Coronary artery (tissue), 2 donors: ENCODE results near the gene LIG1.

ENCODE experiments used
- DNase-seq: peaks from one replicate; pipeline ENCODE4 v3.0.0-alpha.2; 2017; ENCODE audit warnings: low spot score
- H3K27ac ChIP-seq, 2 donors: fragments of 200-600 bp; sonication (generic); one replicate each; pipeline ENCODE4 v1.5.1; 2016 to 2019
- H3K4me3 ChIP-seq: fragments of 200-600 bp; sonication (generic); 2 replicates; pipeline ENCODE4 v1.5.1; 2016; ENCODE audit warnings: mild to moderate bottlenecking, moderate library complexity
- CTCF ChIP-seq: fragments of 200-600 bp; sonication (generic); IDR thresholded peaks from one replicate; pipeline ENCODE4 v1.5.1; 2019; ENCODE audit warnings: antibody characterized with exemption

LIG1 gene

DNA sequence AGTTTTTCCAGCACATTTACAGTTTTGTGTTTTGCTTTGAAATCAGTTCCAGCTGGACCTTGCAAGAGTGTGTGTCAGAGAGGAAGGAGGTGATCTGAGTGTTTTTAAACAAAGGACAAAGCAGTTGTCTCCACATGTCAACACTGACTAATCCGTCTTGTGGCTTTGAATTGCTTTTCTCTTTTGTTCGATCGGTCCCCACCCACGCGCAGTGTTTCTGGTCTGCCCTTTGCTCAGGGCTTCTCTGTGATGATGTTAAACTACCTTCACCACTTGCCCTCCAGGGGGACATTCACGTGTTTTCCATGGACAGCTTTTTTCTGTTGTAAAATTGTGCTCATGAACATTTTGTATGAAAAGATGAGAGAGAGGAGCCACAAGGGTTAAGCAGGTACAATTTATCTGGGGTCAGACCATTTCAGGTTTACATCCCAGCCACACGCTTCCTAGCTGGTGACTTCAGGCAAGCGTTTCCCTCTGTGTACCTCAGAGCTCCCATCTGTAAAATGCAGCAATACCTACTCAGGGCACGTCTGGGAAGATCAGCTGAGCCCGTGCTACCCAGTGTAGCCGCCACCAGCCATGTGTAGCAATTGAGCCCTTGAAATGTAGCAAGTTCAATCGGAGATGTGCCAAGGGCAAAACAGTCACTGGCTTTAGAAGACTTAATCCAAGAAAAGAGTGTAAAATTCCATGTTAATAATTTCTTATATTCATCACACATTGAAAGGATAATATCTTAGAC, 46.1 kb downstream of the LIG1 start:
- no peak for DNase-seq
- Histone ChIP-seq H3K27ac (no peak overlapping the region), H3K4me3 (no peak overlapping the region)
- TF ChIP-seq CTCF, result no peak

- DNase-seq, result no peak
- Histone ChIP-seq H3K4me3 (no peak overlapping the region), H3K27ac (peak overlapping the region in 1 of 2 donors; percentile 28)
- TF ChIP-seq CTCF, result no peak
These were observed 47.7 kb downstream of the LIG1 start for GRCh38 chr19:48122421-48122820.

- TF ChIP-seq CTCF, result no peak
- Histone ChIP-seq H3K27ac (peak overlapping the region in 1 of 2 donors; percentile 28), H3K4me3 (no peak overlapping the region)
- DNase-seq, result no peak
These were observed 48.2 kb downstream of the LIG1 start for GRCh38 chr19:48121909-48122371.

- Histone ChIP-seq H3K4me3 (no peak overlapping the region), H3K27ac (no peak overlapping the region)
- DNase-seq, result no peak
- TF ChIP-seq CTCF, result no peak
These were observed 49.1 kb downstream of the LIG1 start for GRCh38 chr19:48121066-48121465.

- Histone ChIP-seq H3K27ac (no peak overlapping the region), H3K4me3 (no peak overlapping the region)
- DNase-seq, result no peak
- no peak for TF ChIP-seq CTCF
These were observed 49.6 kb downstream of the LIG1 start for GRCh38 chr19:48120505-48120904.

DNA sequence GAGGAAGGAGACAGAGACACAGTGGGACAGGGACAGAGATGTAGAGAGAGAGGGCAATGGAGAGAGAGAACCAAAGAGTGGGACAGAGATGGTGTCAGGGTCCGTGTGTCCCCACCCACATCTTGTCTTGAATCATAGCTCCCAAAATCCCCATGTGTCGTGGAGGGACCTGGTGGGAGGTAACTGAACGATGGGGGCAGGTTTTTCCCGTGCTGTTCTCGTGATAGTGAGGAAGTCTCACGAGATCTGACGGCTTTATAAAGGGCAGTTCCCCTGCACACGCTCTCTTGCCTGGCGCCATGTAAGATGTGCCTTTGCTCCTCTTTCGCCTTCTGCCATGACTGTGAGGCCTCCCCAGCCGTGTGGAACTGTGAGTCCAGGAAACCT, 52.0 kb downstream of the LIG1 start:
- H3K4me3 ChIP-seq, result no peak overlapping the region
- no peak for TF ChIP-seq CTCF
- no peak overlapping the region for H3K27ac ChIP-seq
- no peak for DNase-seq

- no peak for TF ChIP-seq CTCF
- H3K27ac ChIP-seq, result no peak overlapping the region
- no peak for DNase-seq
These were observed 52.5 kb downstream of the LIG1 start for GRCh38 chr19:48117515-48118130.

More at GRCh38 chr19:48117515-48118130, 52.5 kb downstream of the LIG1 start:
- H3K4me3 ChIP-seq, result no peak overlapping the region
